GM23338 (cell line): ENCODE measurements around the gene NEUROD1. TPM values are rescaled to one million over a fixed set of nuclear protein-coding genes. Genes with fewer than 3 reads are reported as not detected.
A peak's percentile ranks its signal among the peaks of the same experiment; 100 is the strongest.

Experiments used
- ATAC-seq: fragments of 200-7000 bp; cut with Tn5 transposase; 3 replicates; pipeline ENCODE4 v1.9.1; 2020
- DNase-seq: peaks from one replicate; pipeline ENCODE4 v3.0.0-alpha.2; 2015; ENCODE audit warnings: low spot score
- H2AFZ ChIP-seq: fragments of 200-600 bp; sonication (generic); 2 replicates; pipeline ENCODE4 v1.8.0; 2016; ENCODE audit warnings: antibody characterized with exemption, mild to moderate bottlenecking, moderate library complexity
- H3F3A ChIP-seq: fragments of 200-600 bp; sonication (generic); replicated peaks from 2 replicates; pipeline ENCODE4 v1.8.0; 2017; ENCODE audit warnings: antibody characterized with exemption, mixed run types, low read depth
- H3K27ac ChIP-seq: fragments of 200-600 bp; sonication (generic); 2 replicates; pipeline ENCODE4 v1.6.1; 2016; ENCODE audit warnings: low read depth
- H3K27me3 ChIP-seq: fragments of 200-600 bp; sonication (generic); 2 replicates; pipeline ENCODE4 v1.8.0; 2016; ENCODE audit warnings: mild to moderate bottlenecking, mixed run types, moderate library complexity; ENCODE audit not compliant: insufficient read depth
- H3K36me3 ChIP-seq: fragments of 200-600 bp; sonication (generic); 2 replicates; pipeline ENCODE4 v1.8.0; 2016; ENCODE audit warnings: mild to moderate bottlenecking; ENCODE audit not compliant: insufficient read depth
- H3K4me1 ChIP-seq: fragments of 200-600 bp; sonication (generic); 2 replicates; pipeline ENCODE4 v1.8.0; 2016; ENCODE audit warnings: mild to moderate bottlenecking, moderate library complexity; ENCODE audit not compliant: insufficient read depth
- H3K4me2 ChIP-seq: fragments of 200-600 bp; sonication (generic); 2 replicates; pipeline ENCODE4 v1.7.1; 2017; ENCODE audit warnings: mixed run types
- H3K4me3 ChIP-seq: fragments of 200-600 bp; sonication (generic); 2 replicates; pipeline ENCODE4 v1.6.1; 2016; ENCODE audit warnings: mixed run types
- H3K79me2 ChIP-seq: fragments of 200-600 bp; sonication (generic); replicated peaks from 2 replicates; pipeline ENCODE4 v1.8.0; 2017; ENCODE audit warnings: mild to moderate bottlenecking; ENCODE audit not compliant: insufficient read depth
- H3K9me2 ChIP-seq: fragments of 200-600 bp; sonication (generic); 2 replicates; pipeline ENCODE4 v1.8.0; 2017; ENCODE audit not compliant: insufficient read depth
- H4K20me1 ChIP-seq: fragments of 200-600 bp; sonication (generic); replicated peaks from 2 replicates; pipeline ENCODE4 v1.8.0; 2017; ENCODE audit warnings: mild to moderate bottlenecking; ENCODE audit not compliant: insufficient read depth
- H3K27ac Mint-ChIP-seq: 2 replicates; pipeline ENCODE4 v1.8.0; 2020; ENCODE audit warnings: inconsistent platforms, mild to moderate bottlenecking, moderate library complexity, mixed read lengths
- H3K27me3 Mint-ChIP-seq: 3 replicates; pipeline ENCODE4 v1.8.0; 2022; ENCODE audit warnings: low read depth, mild to moderate bottlenecking, moderate library complexity, mixed read lengths, inconsistent platforms; ENCODE audit not compliant: insufficient read depth, poor library complexity
- H3K36me3 Mint-ChIP-seq: 3 replicates; pipeline ENCODE4 v1.8.0; 2021; ENCODE audit warnings: low read depth, mild to moderate bottlenecking, inconsistent platforms, moderate library complexity, mixed read lengths
- H3K4me1 Mint-ChIP-seq: 3 replicates; pipeline ENCODE4 v1.8.0; 2020; ENCODE audit warnings: mild to moderate bottlenecking, inconsistent platforms, mixed read lengths
- H3K4me3 Mint-ChIP-seq: 3 replicates; pipeline ENCODE4 v1.8.0; 2021; ENCODE audit warnings: moderate library complexity, mild to moderate bottlenecking, inconsistent platforms, mixed read lengths
- H3K9me3 Mint-ChIP-seq: 3 replicates; pipeline ENCODE4 v1.8.0; 2020; ENCODE audit warnings: moderate library complexity, mild to moderate bottlenecking, inconsistent platforms, mixed read lengths
- EZH2 ChIP-seq: fragments of 200-600 bp; sonication (generic); IDR thresholded peaks from one replicate; pipeline ENCODE4 v1.8.0; 2017; ENCODE audit warnings: antibody characterized with exemption, mild to moderate bottlenecking, low read depth; ENCODE audit not compliant: unreplicated experiment
- JUNB ChIP-seq: IDR thresholded peaks from one replicate; pipeline ENCODE4 v1.6.1; 2016; ENCODE audit warnings: antibody characterized with exemption; ENCODE audit not compliant: unreplicated experiment
- POLR2AphosphoS5 ChIP-seq: IDR thresholded peaks from 2 replicates; pipeline ENCODE4 v1.6.1; 2016; ENCODE audit warnings: antibody characterized with exemption, low read depth
- REST ChIP-seq: IDR thresholded peaks from one replicate; pipeline ENCODE4 v1.6.1; 2018; ENCODE audit warnings: antibody characterized with exemption; ENCODE audit not compliant: unreplicated experiment
- ZNF114 ChIP-seq: fragments of 250-450 bp; sonication (Bioruptor Pico); IDR thresholded peaks from 2 replicates; pipeline ENCODE4 v1.5.0; 2020; ENCODE audit warnings: mild to moderate bottlenecking, moderate library complexity
- polyA plus RNA-seq: library from polyadenylated mRNA; unstranded; fragments of >200 nt; fragmentation: Nextera tagmentation; extraction: Ambion mirVana; gene quantifications from 2 replicates; pipeline ENCODE4 v1.2.1, GENCODE V29; 2016
- total RNA-seq: library from RNA; depleted of rRNA; stranded (reverse); fragments of >200 nt; shearing (Covaris generic); gene quantifications from 2 replicates; pipeline ENCODE4 v1.2.3, GENCODE V29; 2014

NEUROD1 gene
- total and polyA plus RNA-seq, 2 experiments from 2014 or later: not detected

- Histone ChIP-seq H3F3A (peaks cover 6% of the 10 kb centered on the region; the same call in 1 of the 2 replicates), H4K20me1 (peaks cover 21% of the 10 kb centered on the region), H2AFZ (peak overlapping the region; percentile 52; the same call in 1 of the 2 replicates), H3K4me3 (peak overlapping the region; percentile 65), H3K79me2 (no peaks in the 10 kb centered on the region), H3K4me2 (peak overlapping the region; percentile 88), H3K27me3 (peaks cover 100% of the 10 kb centered on the region), H3K27ac (no peak overlapping the region), H3K36me3 (no peaks in the 10 kb centered on the region), H3K4me1 (peaks cover 50% of the 10 kb centered on the region), H3K9me2 (no peaks in the 10 kb centered on the region)
- no peak for DNase-seq
- Mint-ChIP-seq H3K36me3 (no peaks in the 10 kb centered on the region; the same call in 2 of the 3 replicates), H3K27ac (no peak overlapping the region), H3K9me3 (no peaks in the 10 kb centered on the region), H3K4me1 (peaks cover 49% of the 10 kb centered on the region), H3K4me3 (peak overlapping the region; percentile 18), H3K27me3 (peaks cover 83% of the 10 kb centered on the region)
- TF ChIP-seq REST (no peak), JUNB (no peak), POLR2AphosphoS5 (no peak), EZH2 (peak; percentile 80), ZNF114 (CRISPR knock-in tag) (no peak)
- ATAC-seq: no peak
These were observed 4.3 kb upstream of the NEUROD1 start for GRCh38 chr2:181684454-181685149.

GRCh38 chr2:181683518-181684453 is 3.5 kb upstream of the NEUROD1 start:
- Histone ChIP-seq H3K36me3 (no peaks in the 10 kb centered on the region), H3K9me2 (no peaks in the 10 kb centered on the region), H3K79me2 (no peaks in the 10 kb centered on the region), H4K20me1 (peaks cover 28% of the 10 kb centered on the region), H3K27me3 (peaks cover 100% of the 10 kb centered on the region), H3F3A (peaks cover 11% of the 10 kb centered on the region; the same call in 1 of the 2 replicates), H3K4me2 (peak overlapping the region; percentile 88), H2AFZ (peak overlapping the region; percentile 84), H3K4me3 (peak overlapping the region; percentile 65), H3K27ac (no peak overlapping the region), H3K4me1 (peaks cover 58% of the 10 kb centered on the region)
- DNase-seq: peak; percentile 85
- Mint-ChIP-seq H3K4me3 (peak overlapping the region; percentile 76), H3K27me3 (peaks cover 91% of the 10 kb centered on the region), H3K36me3 (no peaks in the 10 kb centered on the region; the same call in 2 of the 3 replicates), H3K9me3 (no peaks in the 10 kb centered on the region), H3K4me1 (peaks cover 57% of the 10 kb centered on the region), H3K27ac (no peak overlapping the region)
- ATAC-seq: peak; percentile 56
- TF ChIP-seq REST (peak; percentile 12), POLR2AphosphoS5 (no peak; the same call in 1 of the 2 replicates)
